Immature natural killer cell (primary cell): ENCODE measurements around the gene PPM1H. TPM values are rescaled to one million over a fixed set of nuclear protein-coding genes. Genes with fewer than 3 reads are reported as not detected.
"Not testable (repeated sequence)": the region's sequence is repeated elsewhere in the genome, so short reads cannot be mapped to it uniquely, and the experiment has no call there.

Experiments
- DNase-seq, 3 donors: peaks; one replicate each; pipeline ENCODE4 v3.0.0; 2022; ENCODE audit warnings: mixed read lengths in 1 of 3
- H3K27ac Mint-ChIP-seq, 6 donors: one replicate each; pipeline ENCODE4 v1.8.0; 2020; ENCODE audit warnings: mixed read lengths in 6 of 6, mild to moderate bottlenecking in 5 of 6, inconsistent platforms in 4 of 6, moderate library complexity in 3 of 6
- H3K27me3 Mint-ChIP-seq, 3 donors: one replicate each; pipeline ENCODE4 v1.8.0; 2020 to 2021; ENCODE audit warnings: low read depth in 3 of 3, mild to moderate bottlenecking in 3 of 3, mixed read lengths in 3 of 3, moderate library complexity in 3 of 3, inconsistent platforms in 1 of 3
- H3K36me3 Mint-ChIP-seq, 3 donors: one replicate each; pipeline ENCODE4 v1.8.0; 2020; ENCODE audit warnings: mixed read lengths in 3 of 3, inconsistent platforms in 2 of 3, mild to moderate bottlenecking in 2 of 3
- H3K4me1 Mint-ChIP-seq, 2 donors: one replicate each; pipeline ENCODE4 v1.8.0; 2020; ENCODE audit warnings: inconsistent platforms in 2 of 2, mild to moderate bottlenecking in 2 of 2, mixed read lengths in 2 of 2, moderate library complexity in 1 of 2
- H3K4me3 Mint-ChIP-seq, 5 donors: one replicate each; pipeline ENCODE4 v1.8.0; 2020; ENCODE audit warnings: mild to moderate bottlenecking in 5 of 5, mixed read lengths in 5 of 5, inconsistent platforms in 3 of 5, moderate library complexity in 3 of 5
- H3K9me3 Mint-ChIP-seq, 6 donors: one replicate each; pipeline ENCODE4 v1.8.0; 2020; ENCODE audit warnings: mild to moderate bottlenecking in 6 of 6, mixed read lengths in 6 of 6, inconsistent platforms in 4 of 6, moderate library complexity in 3 of 6
- polyA plus RNA-seq, 3 donors: library from polyadenylated mRNA; unstranded; fragments of 300-500 nt; fragmentation: Illumina TruSeq; gene quantifications; one replicate each; pipeline ENCODE4 v1.2.3, GENCODE V29; 2021

PPM1H gene
- under 1 TPM in 1 of 3 donors, not detected in 2; 0.50 TPM for polyA plus RNA-seq

- H3K4me3 Mint-ChIP-seq: peak within 1 kb of the TSS; percentile 77 to 85 (median 83)
- peaks cover 0 to 2% (median 0%) of the 10 kb centered on the region in 6 donors for H3K9me3 Mint-ChIP-seq
- H3K27ac Mint-ChIP-seq: no peak within 1 kb of the TSS
- peaks cover 10 to 13% of the 10 kb centered on the region in 2 donors for H3K4me1 Mint-ChIP-seq
- peaks cover 9 to 24% (median 11%) of the 10 kb centered on the region in 3 donors for H3K27me3 Mint-ChIP-seq
- peak; percentile 6 to 13 (median 11) for DNase-seq
- no peaks in the 10 kb centered on the region for H3K36me3 Mint-ChIP-seq
These were observed at the start of gene PPM1H for GRCh38 chr12:62934799-62935674. Gene PPM1H, minus strand, starts transcription at chr12:62935150. Its CDS starts 414 bp downstream, at chr12:62934736.

DNA sequence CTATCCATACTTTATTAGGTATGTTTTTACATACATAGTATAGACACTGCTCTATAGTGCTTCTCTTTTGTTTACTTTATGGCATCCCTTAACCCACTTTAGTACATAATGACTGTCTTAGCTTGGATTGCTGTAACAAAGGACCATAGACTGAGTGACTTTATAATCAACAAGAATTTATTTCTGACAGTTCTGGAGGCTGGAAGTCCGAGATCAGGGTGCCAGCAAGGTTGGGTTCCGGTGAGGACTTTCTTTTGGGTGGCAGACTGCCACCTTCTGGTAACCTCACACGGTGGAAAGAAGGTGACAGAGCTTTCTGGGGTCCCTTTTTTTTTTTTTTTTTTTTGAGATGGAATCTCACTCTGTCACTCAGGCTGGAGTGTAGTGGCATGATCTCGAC is 48.6 kb upstream of the PPM1H start:
- H3K4me1 Mint-ChIP-seq: no peaks in the 10 kb centered on the region
- no peak overlapping the region for H3K4me3 Mint-ChIP-seq
- peaks cover 0 to 2% (median 0%) of the 10 kb centered on the region in 3 donors for H3K27me3 Mint-ChIP-seq
- no peak overlapping the region for H3K27ac Mint-ChIP-seq
- H3K36me3 Mint-ChIP-seq: no peaks in the 10 kb centered on the region
- no peak for DNase-seq
- peaks cover 0 to 6% (median 0%) of the 10 kb centered on the region in 6 donors for H3K9me3 Mint-ChIP-seq

DNA sequence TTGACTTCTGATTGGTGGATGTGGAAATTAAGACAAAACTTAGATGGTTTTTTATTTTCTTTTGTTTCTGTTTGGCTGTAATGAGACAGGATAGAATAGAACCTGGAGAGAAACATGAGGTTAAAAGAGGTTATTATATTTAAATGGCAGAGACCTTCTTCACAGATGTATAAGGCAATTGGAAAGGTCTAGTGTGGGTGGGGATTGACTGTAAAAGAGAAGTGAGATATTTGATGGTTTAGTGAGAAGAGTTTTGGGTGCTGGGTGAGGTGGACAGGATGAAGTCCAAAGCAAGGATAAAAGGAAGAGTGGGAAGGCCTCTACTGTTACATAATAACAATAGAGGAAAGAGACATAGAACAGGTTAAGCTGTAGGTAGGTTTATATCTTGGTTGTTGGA is 43.8 kb upstream of the PPM1H start:
- Mint-ChIP-seq H3K27ac (no peak overlapping the region), H3K27me3 (peaks cover 0 to 2% (median 0%) of the 10 kb centered on the region in 3 donors), H3K36me3 (no peaks in the 10 kb centered on the region), H3K9me3 (peaks cover 0 to 5% (median 0%) of the 10 kb centered on the region in 6 donors), H3K4me3 (no peak overlapping the region), H3K4me1 (no peaks in the 10 kb centered on the region)
- no peak for DNase-seq

DNA sequence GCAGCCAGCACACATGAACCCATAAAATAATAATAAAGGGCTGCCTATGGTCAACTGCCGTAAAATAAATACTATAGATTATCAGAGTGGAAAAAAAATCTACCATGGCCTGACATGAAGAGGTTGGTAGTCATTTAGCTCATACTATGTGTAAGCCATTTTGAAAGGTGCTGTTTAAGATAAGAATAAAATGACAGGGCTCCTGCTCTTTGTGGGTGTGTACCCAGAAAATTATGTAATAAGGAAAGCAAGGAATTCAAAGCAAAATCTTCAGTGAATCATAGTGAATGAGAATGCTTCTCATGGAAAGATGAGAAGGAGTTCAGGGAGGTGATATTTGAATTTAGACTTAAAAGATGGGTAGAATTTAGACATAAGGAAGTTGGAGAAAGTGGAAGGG is 42.9 kb upstream of the PPM1H start:
- no peak for DNase-seq
- no peaks in the 10 kb centered on the region for H3K4me1 Mint-ChIP-seq
- H3K4me3 Mint-ChIP-seq: no peak overlapping the region
- H3K36me3 Mint-ChIP-seq: no peaks in the 10 kb centered on the region
- H3K27ac Mint-ChIP-seq: no peak overlapping the region
- H3K27me3 Mint-ChIP-seq: peaks cover 0 to 4% (median 1%) of the 10 kb centered on the region in 3 donors
- peaks cover 0 to 5% (median 0%) of the 10 kb centered on the region in 6 donors for H3K9me3 Mint-ChIP-seq

DNA sequence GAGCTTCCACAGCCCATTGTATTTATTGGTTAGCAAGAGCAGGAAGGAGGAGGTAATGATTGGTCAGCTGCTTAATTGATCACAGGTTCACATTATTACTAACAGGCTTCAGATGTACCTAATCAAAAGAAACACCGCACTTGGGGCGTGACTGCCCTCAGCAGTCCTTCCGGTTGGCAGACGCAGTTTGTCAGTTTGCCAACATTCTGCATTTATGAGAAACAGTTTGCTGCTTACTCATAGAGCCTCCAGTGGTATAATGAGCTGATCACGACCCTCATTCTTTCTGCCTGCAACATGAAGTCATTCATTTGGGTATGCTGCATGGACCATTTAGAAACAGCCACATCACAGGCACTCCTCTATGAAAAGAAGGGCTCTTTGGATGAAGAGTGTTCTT is 42.5 kb upstream of the PPM1H start:
- H3K27me3 Mint-ChIP-seq: peaks cover 0 to 4% (median 1%) of the 10 kb centered on the region in 3 donors
- peaks cover 0 to 5% (median 0%) of the 10 kb centered on the region in 6 donors for H3K9me3 Mint-ChIP-seq
- no peaks in the 10 kb centered on the region for H3K36me3 Mint-ChIP-seq
- no peak overlapping the region for H3K27ac Mint-ChIP-seq
- DNase-seq: no peak
- H3K4me3 Mint-ChIP-seq: no peak overlapping the region
- H3K4me1 Mint-ChIP-seq: no peaks in the 10 kb centered on the region

GRCh38 chr12:62976110-62976662 is 41.2 kb upstream of the PPM1H start:
- no peak for DNase-seq
- Mint-ChIP-seq H3K27ac (no peak overlapping the region), H3K4me3 (no peak overlapping the region), H3K9me3 (peaks cover 0 to 5% (median 0%) of the 10 kb centered on the region in 6 donors), H3K27me3 (peaks cover 0 to 4% (median 1%) of the 10 kb centered on the region in 3 donors), H3K36me3 (no peaks in the 10 kb centered on the region), H3K4me1 (no peaks in the 10 kb centered on the region)

DNA sequence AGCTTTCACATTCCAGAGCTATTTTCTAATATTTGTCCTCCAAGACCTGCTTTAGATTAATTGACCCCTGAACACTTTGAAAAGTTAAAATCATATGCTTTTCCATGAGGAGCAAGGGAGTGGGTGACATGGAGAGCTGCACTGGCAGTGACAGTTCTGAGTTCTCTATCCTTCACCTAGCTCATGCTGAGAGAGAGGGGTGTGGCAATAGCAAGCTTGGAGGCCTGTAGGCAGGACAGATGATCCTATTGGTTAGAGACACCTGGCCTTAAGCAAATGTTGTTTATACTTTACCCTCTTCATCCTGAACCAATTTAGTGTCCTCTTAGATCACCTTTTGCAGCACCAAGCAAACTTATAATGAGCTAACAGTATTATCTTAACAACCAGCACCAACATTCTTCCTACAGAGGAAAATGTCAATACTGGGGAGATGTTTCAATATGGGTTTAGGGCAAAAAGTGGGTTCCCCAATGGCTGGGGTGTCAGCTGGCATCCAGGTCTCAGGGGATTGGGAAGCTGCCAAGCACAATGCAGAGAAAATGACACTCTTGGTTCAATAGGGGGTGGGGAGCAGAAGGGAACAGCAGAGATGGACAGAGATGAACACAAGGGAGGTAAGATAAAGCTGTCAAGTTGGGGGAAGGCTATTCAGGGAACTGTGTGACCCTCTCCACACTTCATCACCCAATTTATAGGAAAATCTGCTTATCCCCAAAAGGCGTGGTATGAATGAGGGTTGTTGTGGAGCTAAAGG is 37.0 kb upstream of the PPM1H start:
- DNase-seq: no peak
- Mint-ChIP-seq H3K4me1 (no peaks in the 10 kb centered on the region), H3K27me3 (peaks cover 0 to 4% (median 1%) of the 10 kb centered on the region in 3 donors), H3K9me3 (peaks cover 0 to 5% (median 0%) of the 10 kb centered on the region in 6 donors), H3K36me3 (no peaks in the 10 kb centered on the region), H3K4me3 (no peak overlapping the region), H3K27ac (no peak overlapping the region)

- no peak for DNase-seq
- Mint-ChIP-seq H3K36me3 (no peaks in the 10 kb centered on the region), H3K27ac (no peak overlapping the region), H3K27me3 (peaks cover 0 to 4% (median 4%) of the 10 kb centered on the region in 3 donors), H3K4me1 (no peaks in the 10 kb centered on the region), H3K9me3 (peaks cover 0 to 5% (median 0%) of the 10 kb centered on the region in 6 donors), H3K4me3 (no peak overlapping the region)
These were observed 34.7 kb upstream of the PPM1H start for GRCh38 chr12:62969695-62970094.

DNA sequence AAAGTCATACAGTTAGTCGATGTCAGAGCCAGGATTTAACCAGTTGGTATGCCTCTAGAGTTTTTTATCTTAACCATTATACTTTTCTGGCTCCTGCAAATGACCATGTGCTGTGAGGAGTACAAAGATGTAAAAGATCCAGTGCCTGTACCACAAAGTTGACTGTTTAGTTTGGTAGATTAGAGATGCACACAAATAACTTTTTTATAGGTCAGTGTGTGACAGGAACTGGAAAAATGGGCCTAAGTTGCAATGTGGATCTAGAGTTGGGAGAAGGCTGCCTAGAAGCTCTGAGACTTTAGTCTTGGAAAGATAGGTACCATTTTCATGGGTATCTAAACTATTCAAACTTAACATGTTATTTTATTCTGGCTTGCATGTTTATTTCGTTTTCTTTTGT is 32.8 kb upstream of the PPM1H start:
- H3K36me3 Mint-ChIP-seq: no peaks in the 10 kb centered on the region
- H3K27me3 Mint-ChIP-seq: peaks cover 0 to 3% (median 2%) of the 10 kb centered on the region in 3 donors
- H3K27ac Mint-ChIP-seq: no peak overlapping the region
- peaks cover 0 to 12% (median 0%) of the 10 kb centered on the region in 6 donors for H3K9me3 Mint-ChIP-seq
- no peak overlapping the region for H3K4me3 Mint-ChIP-seq
- no peaks in the 10 kb centered on the region for H3K4me1 Mint-ChIP-seq
- DNase-seq: no peak

- peaks cover 0 to 12% (median 0%) of the 10 kb centered on the region in 6 donors for H3K9me3 Mint-ChIP-seq
These were observed 32.1 kb upstream of the PPM1H start for GRCh38 chr12:62966990-62967506.

DNA sequence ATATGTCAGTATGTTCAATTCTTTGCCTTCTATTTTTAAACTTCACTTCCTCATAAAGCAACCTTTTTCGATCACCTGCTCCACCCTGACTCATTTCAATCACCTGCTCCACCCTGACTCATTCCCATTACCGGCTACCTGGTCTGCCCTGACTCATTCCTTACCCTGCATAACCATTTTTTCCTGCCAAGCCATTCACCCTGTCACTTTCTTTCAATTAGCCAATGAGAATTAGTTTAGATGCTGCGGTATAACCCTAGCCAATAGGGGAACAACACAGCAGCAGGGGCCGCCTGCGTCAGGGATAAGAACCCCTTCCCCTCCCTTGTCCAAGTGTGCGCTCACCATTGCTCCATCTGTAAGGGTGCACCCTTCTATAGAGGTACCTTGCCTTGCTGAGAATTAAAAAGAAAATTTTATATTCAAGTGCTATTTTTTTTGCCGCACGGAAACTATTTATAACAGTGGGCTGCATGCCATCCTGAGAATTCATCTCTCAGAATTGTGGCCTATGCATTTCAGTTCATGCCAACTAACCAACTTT is 31.6 kb upstream of the PPM1H start:
- H3K9me3 Mint-ChIP-seq: peaks cover 0 to 12% (median 0%) of the 10 kb centered on the region in 6 donors
- not testable (repeated sequence) for H3K4me1 Mint-ChIP-seq, DNase-seq, H3K36me3 Mint-ChIP-seq, H3K27me3 Mint-ChIP-seq, H3K27ac Mint-ChIP-seq
- H3K4me3 Mint-ChIP-seq: peak overlapping the region in 1 of 5 donors; percentile 38

More at GRCh38 chr12:62966990-62967506, 32.1 kb upstream of the PPM1H start:
- DNase-seq: no peak
- Mint-ChIP-seq H3K27ac (no peak overlapping the region), H3K4me3 (no peak overlapping the region), H3K27me3 (peaks cover 0 to 3% (median 0%) of the 10 kb centered on the region in 3 donors), H3K4me1 (no peaks in the 10 kb centered on the region), H3K36me3 (no peaks in the 10 kb centered on the region)

- DNase-seq, H3K4me1 Mint-ChIP-seq: not testable (repeated sequence)
These were observed 30.8 kb upstream of the PPM1H start for GRCh38 chr12:62965700-62966099.

GRCh38 chr12:62965242-62965641 is 30.3 kb upstream of the PPM1H start:
- H3K36me3 Mint-ChIP-seq, DNase-seq, H3K4me1 Mint-ChIP-seq, H3K4me3 Mint-ChIP-seq, H3K27me3 Mint-ChIP-seq, H3K27ac Mint-ChIP-seq: not testable (repeated sequence)
- H3K9me3 Mint-ChIP-seq: peaks cover 0 to 12% (median 0%) of the 10 kb centered on the region in 6 donors

More at GRCh38 chr12:62965700-62966099, 30.8 kb upstream of the PPM1H start:
- H3K36me3 Mint-ChIP-seq, H3K27me3 Mint-ChIP-seq, H3K4me3 Mint-ChIP-seq, H3K27ac Mint-ChIP-seq: not testable (repeated sequence)
- H3K9me3 Mint-ChIP-seq: peaks cover 0 to 12% (median 0%) of the 10 kb centered on the region in 6 donors
